SK-N-SH (cell line): ENCODE measurements around the gene CTBP1. TPM values are rescaled to one million over a fixed set of nuclear protein-coding genes. Genes with fewer than 3 reads are reported as not detected.

Experiments
- CTCF ChIA-PET: fragments of 300-600, 350-600 bp; formaldehyde crosslinking; extraction: SDS; loops from one replicate; lab custom pipeline; 2021; lab: Yijun Ruan, JAX
- POLR2A ChIA-PET: fragments of 350-600 bp; sonication (Branson Sonifier 250); formaldehyde crosslinking; extraction: SDS; loops from one replicate; lab custom pipeline; 2020; ENCODE audit warnings: antibody characterized with exemption, inconsistent platforms; lab: Yijun Ruan, JAX
- DNase-seq: peaks from one replicate; pipeline ENCODE4 v3.0.0; 2012
- H2AFZ ChIP-seq: fragments of 200-600 bp; sonication (generic); 2 replicates; pipeline ENCODE4 v1.8.1; 2016; ENCODE audit warnings: antibody characterized with exemption, mild to moderate bottlenecking, low read depth
- H3F3A ChIP-seq: fragments of 200-600 bp; sonication (generic); replicated peaks from 2 replicates; pipeline ENCODE3; 2016; ENCODE audit warnings: antibody characterized with exemption, mild to moderate bottlenecking; ENCODE audit not compliant: insufficient read depth
- H3K27ac ChIP-seq, 2 experiments: fragments of 200-500 bp in 1 of 2; fragments of 200-600 bp in 1 of 2; sonication (Bioruptor generic) in 1 of 2; sonication (generic), shearing (Covaris generic) in 1 of 2; 2 replicates each; pipeline versions ENCODE4 v1.5.1 to v1.6.1; 2014 to 2016; ENCODE audit warnings: low read depth in 2 of 2, inconsistent platforms in 1 of 2, low read length in 1 of 2, mild to moderate bottlenecking in 1 of 2, mixed read lengths in 1 of 2
- H3K27me3 ChIP-seq: fragments of 200-600 bp; sonication (generic), shearing (Covaris generic); 2 replicates; pipeline ENCODE4 v1.6.1; 2016; ENCODE audit warnings: mixed run types; ENCODE audit not compliant: insufficient read depth
- H3K36me3 ChIP-seq, 2 experiments: fragments of 200-500 bp in 1 of 2; fragments of 200-600 bp in 1 of 2; sonication (Bioruptor generic) in 1 of 2; sonication (generic) in 1 of 2; replicated peaks in 1 of 2; 2 replicates each; pipeline versions ENCODE3 to v1.5.1; 2014 to 2016; ENCODE audit warnings: low read length in 1 of 2, mild to moderate bottlenecking in 1 of 2; ENCODE audit not compliant: insufficient read depth in 2 of 2, control insufficient read depth in 1 of 2
- H3K4me1 ChIP-seq, 2 experiments: fragments of 200-500 bp in 1 of 2; fragments of 200-600 bp in 1 of 2; sonication (Bioruptor generic) in 1 of 2; sonication (generic), shearing (Covaris generic) in 1 of 2; 2 replicates each; pipeline versions ENCODE4 v1.5.1 to v1.6.1; 2014 to 2016; ENCODE audit warnings: low read depth in 1 of 2, low read length in 1 of 2, mixed run types in 1 of 2; ENCODE audit not compliant: insufficient read depth in 2 of 2, control insufficient read depth in 1 of 2
- H3K4me2 ChIP-seq: fragments of 200-600 bp; sonication (generic), shearing (Covaris generic); 2 replicates; pipeline ENCODE4 v1.6.1; 2017; ENCODE audit warnings: mixed run types
- H3K4me3 ChIP-seq, 2 experiments: fragments of 200-500 bp in 1 of 2; fragments of 200-600 bp in 1 of 2; sonication (Bioruptor generic) in 1 of 2; sonication (generic), shearing (Covaris generic) in 1 of 2; 2 replicates each; pipeline versions ENCODE4 v1.5.1 to v1.8.1; 2014 to 2016; ENCODE audit warnings: low read depth in 2 of 2, inconsistent platforms in 1 of 2, low read length in 1 of 2, mild to moderate bottlenecking in 1 of 2, mixed read lengths in 1 of 2, moderate library complexity in 1 of 2
- H3K79me2 ChIP-seq: fragments of 200-600 bp; sonication (generic); 2 replicates; pipeline ENCODE4 v1.8.1; 2017; ENCODE audit warnings: mild to moderate bottlenecking; ENCODE audit not compliant: insufficient read depth
- H3K9ac ChIP-seq: fragments of 200-600 bp; sonication (generic); 2 replicates; pipeline ENCODE4 v1.6.1; 2017; ENCODE audit warnings: mixed run types
- H3K9me2 ChIP-seq: fragments of 200-600 bp; sonication (generic); 2 replicates; pipeline ENCODE4 v1.6.1; 2017; ENCODE audit warnings: mixed run types
- H3K9me3 ChIP-seq: fragments of 200-600 bp; sonication (generic); 2 replicates; pipeline ENCODE4 v1.6.1; 2017; ENCODE audit warnings: mixed run types, mild to moderate bottlenecking, moderate library complexity
- H4K20me1 ChIP-seq: fragments of 200-600 bp; sonication (generic); 2 replicates; pipeline ENCODE4 v1.6.1; 2017; ENCODE audit warnings: mild to moderate bottlenecking, mixed run types; ENCODE audit not compliant: insufficient read depth
- ELF1 ChIP-seq: IDR thresholded peaks from 2 replicates; pipeline ENCODE4 v1.4.0; 2012
- EZH2phosphoT487 ChIP-seq: fragments of 200-600 bp; sonication (generic); IDR thresholded peaks from 2 replicates; pipeline ENCODE4 v1.6.1; 2017; ENCODE audit warnings: low read depth, mixed run types, mild to moderate bottlenecking, antibody characterized with exemption, moderate library complexity, borderline replicate concordance
- FOXM1 ChIP-seq: IDR thresholded peaks from 2 replicates; pipeline ENCODE4 v1.4.0; 2012; ENCODE audit warnings: low read depth, mild to moderate bottlenecking
- GABPA ChIP-seq: IDR thresholded peaks from 2 replicates; pipeline ENCODE4 v1.4.0; 2012; ENCODE audit warnings: low read depth, mild to moderate bottlenecking
- GATA2 ChIP-seq: sonication (generic); formaldehyde crosslinking; IDR thresholded peaks from 2 replicates; pipeline ENCODE4 v1.5.0; 2020; ENCODE audit warnings: mild to moderate bottlenecking, missing genetic modification reagents
- MEF2A ChIP-seq: IDR thresholded peaks from 2 replicates; pipeline ENCODE4 v1.4.0; 2012; ENCODE audit warnings: low read depth, borderline replicate concordance
- POLR2AphosphoS5 ChIP-seq: IDR thresholded peaks from 2 replicates; pipeline ENCODE4 v1.6.1; 2012; ENCODE audit warnings: low read depth, low read length
- RAD21 ChIP-seq: IDR thresholded peaks from 2 replicates; pipeline ENCODE4 v1.6.1; 2012; ENCODE audit warnings: mild to moderate bottlenecking, low read length
- RCOR1 ChIP-seq: fragments of 150-350 bp; IDR thresholded peaks from 2 replicates; pipeline ENCODE4 v1.6.1; 2017; ENCODE audit warnings: antibody characterized with exemption, low read length
- RXRA ChIP-seq: IDR thresholded peaks from 2 replicates; pipeline ENCODE4 v1.4.0; 2012; ENCODE audit warnings: low read depth, mild to moderate bottlenecking, borderline replicate concordance
- SIN3A ChIP-seq: IDR thresholded peaks from 2 replicates; pipeline ENCODE4 v1.6.1; 2012; ENCODE audit warnings: low read depth, mild to moderate bottlenecking, low read length, moderate library complexity, borderline replicate concordance
- SMC3 ChIP-seq: IDR thresholded peaks from 2 replicates; pipeline ENCODE4 v1.6.1; 2012; ENCODE audit warnings: low read depth, low read length, improper control_type of control experiment
- TAF1 ChIP-seq: IDR thresholded peaks from 2 replicates; pipeline ENCODE4 v1.6.1; 2012; ENCODE audit warnings: low read depth, mild to moderate bottlenecking, low read length, moderate library complexity, borderline replicate concordance
- TEAD4 ChIP-seq: IDR thresholded peaks from 2 replicates; pipeline ENCODE4 v1.4.0; 2012; ENCODE audit warnings: mild to moderate bottlenecking, borderline replicate concordance; ENCODE audit not compliant: insufficient read depth
- WGBS: methylation state at CpG from one replicate; pipeline ENCODE4 v1.1.6; 2017; ENCODE audit warnings: low lambda C conversion rate; 5-methylcytosine and 5-hydroxymethylcytosine counted together
- polyA plus RNA-seq, 3 experiments: library from polyadenylated mRNA; depleted of rRNA; stranded (reverse); fragments of >200 nt; gene quantifications; 2 replicates each; pipeline ENCODE4 v1.2.3, GENCODE V29; 2012
- TF ChIP-seq, protein P1 (sequence below): fragments of 150-350 bp; IDR thresholded peaks from 2 replicates; pipeline ENCODE4 v1.6.1; 2017; ENCODE audit warnings: antibody characterized with exemption, low read length, low read depth, borderline replicate concordance
- TF ChIP-seq, protein P2 (sequence below): IDR thresholded peaks from 2 replicates; pipeline ENCODE4; 2012
- TF ChIP-seq, protein P3 (sequence below): IDR thresholded peaks from 2 replicates; pipeline ENCODE4 v1.6.1; 2012; ENCODE audit warnings: mild to moderate bottlenecking, low read depth, low read length, moderate library complexity
- TF ChIP-seq, protein P4 (sequence below): fragments of 150-350 bp; IDR thresholded peaks from 2 replicates; pipeline ENCODE4 v1.6.1; 2016; ENCODE audit warnings: mild to moderate bottlenecking, low read depth, low read length

CTBP1 gene
- polyA plus RNA-seq, 1 of the 3 experiments (the other 2 are of a cell fraction): 183 TPM

DNA sequence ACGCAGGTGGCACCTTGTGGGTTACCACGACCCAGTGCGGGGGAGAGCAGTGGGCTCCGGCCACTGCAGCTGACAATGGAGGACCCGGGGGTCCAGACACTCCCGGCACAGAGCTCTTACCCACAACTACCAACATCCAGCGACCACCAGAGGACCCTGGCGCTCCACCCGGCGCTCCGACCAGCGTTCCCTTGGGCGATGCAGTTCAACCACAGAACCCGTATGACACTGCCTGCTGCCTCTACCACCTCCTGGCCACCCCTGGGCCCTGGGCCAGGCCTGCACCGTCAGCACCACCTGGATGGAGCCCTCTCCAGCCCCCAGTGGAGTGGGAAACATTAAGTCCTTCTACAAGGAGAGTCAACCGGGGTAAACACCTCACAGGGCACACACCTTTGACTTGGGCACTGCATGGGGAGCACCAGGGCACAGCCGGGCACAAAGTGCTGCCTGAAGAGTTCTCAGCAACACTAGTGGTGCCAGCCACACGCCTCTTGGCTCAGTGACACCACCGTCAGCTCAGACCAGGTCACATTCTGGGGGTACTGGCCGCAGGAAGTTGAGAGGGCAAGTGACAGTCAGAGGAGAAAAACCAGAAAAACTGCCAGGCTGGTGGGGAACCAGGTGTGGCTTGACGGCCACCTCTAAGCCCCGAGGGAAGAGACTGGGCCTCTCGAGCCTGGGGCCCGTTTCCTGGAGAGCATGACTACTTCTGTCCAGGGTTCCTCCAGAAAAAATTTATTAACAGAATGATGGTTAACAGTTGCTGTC, 2.6 kb downstream of the CTBP1 start:
- no peaks in the 10 kb centered on the region for H3K27me3 ChIP-seq
- CTCF ChIA-PET: interaction anchor here (1.7 to 3.8 kb wide), 2 partner anchors 12 to 79 kb away, joined by 4 to 14 read pairs; no protein-coding TSS in a partner anchor
- no peaks in the 10 kb centered on the region for H3K9me3 ChIP-seq
- H3K27ac ChIP-seq: no peak overlapping the region; a peak in 1 of 4 replicates
- peaks cover 61% of the 10 kb centered on the region for H4K20me1 ChIP-seq
- H3F3A ChIP-seq: no peaks in the 10 kb centered on the region
- peaks cover 8 to 10% of the 10 kb centered on the region in 2 experiments for H3K36me3 ChIP-seq
- H3K9me2 ChIP-seq: no peaks in the 10 kb centered on the region
- peak overlapping the region; percentile 93; the same call in 1 of the 2 replicates for H3K9ac ChIP-seq
- POLR2A ChIA-PET: no interaction called here
- H2AFZ ChIP-seq: no peak overlapping the region
- no peak for TF ChIP-seq GATA2 (CRISPR knock-in tag)
- TF ChIP-seq FOXM1: no peak
- TF ChIP-seq, protein P1, sequence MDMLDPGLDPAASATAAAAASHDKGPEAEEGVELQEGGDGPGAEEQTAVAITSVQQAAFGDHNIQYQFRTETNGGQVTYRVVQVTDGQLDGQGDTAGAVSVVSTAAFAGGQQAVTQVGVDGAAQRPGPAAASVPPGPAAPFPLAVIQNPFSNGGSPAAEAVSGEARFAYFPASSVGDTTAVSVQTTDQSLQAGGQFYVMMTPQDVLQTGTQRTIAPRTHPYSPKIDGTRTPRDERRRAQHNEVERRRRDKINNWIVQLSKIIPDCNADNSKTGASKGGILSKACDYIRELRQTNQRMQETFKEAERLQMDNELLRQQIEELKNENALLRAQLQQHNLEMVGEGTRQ: no peak
- TF ChIP-seq RXRA: no peak
- no peak for TF ChIP-seq RCOR1
- TF ChIP-seq TAF1: no peak
- TF ChIP-seq EZH2phosphoT487: no peak
- TF ChIP-seq, protein P2, sequence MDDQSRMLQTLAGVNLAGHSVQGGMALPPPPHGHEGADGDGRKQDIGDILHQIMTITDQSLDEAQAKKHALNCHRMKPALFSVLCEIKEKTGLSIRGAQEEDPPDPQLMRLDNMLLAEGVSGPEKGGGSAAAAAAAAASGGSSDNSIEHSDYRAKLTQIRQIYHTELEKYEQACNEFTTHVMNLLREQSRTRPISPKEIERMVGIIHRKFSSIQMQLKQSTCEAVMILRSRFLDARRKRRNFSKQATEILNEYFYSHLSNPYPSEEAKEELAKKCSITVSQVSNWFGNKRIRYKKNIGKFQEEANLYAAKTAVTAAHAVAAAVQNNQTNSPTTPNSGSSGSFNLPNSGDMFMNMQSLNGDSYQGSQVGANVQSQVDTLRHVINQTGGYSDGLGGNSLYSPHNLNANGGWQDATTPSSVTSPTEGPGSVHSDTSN: no peak
- TF ChIP-seq MEF2A: no peak
- no peak for TF ChIP-seq TEAD4
- no peak for TF ChIP-seq ELF1
- TF ChIP-seq POLR2AphosphoS5: no peak
- no peak for TF ChIP-seq RAD21
- H3K4me2 ChIP-seq: peak overlapping the region; percentile 98
- H3K4me3 ChIP-seq: peak overlapping the region; percentile 83 to 91; a peak in 3 of 4 replicates
- WGBS: 94% methylated on average over 24 of the region's 24 CpGs
- peaks cover 10 to 36% of the 10 kb centered on the region in 2 experiments; a peak in 3 of 4 replicates for H3K4me1 ChIP-seq
- peaks cover 76% of the 10 kb centered on the region for H3K79me2 ChIP-seq
- DNase-seq: peak; percentile 23

DNA sequence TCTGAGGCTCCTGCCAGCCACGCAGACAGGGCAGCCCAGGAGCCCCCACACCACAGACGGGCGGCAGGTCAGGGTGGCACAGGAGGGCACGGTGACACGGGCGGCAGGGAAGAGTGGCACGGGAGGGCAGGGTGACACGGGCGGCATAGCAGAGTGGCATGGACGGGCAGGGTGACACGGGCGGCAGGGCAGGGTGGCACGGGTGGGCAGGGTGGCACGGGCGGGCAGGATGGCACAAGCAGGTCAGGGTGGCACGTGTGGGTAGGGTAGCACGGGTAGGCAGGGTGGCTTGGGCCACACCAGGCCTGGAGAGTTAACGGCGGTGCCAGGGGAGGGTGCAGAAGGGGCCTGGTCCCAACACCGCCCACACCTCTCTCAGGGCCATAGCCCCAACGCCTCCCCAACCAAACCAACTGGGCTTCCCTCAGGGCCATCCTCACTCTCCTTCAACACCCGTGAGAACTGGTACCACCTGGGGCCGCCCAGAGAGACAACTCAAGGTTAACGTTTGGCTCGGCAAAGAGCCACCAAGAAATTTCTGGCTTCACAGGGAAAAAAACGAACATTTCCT, 3.4 kb downstream of the CTBP1 start:
- no peak overlapping the region; a peak in 1 of 4 replicates for H3K27ac ChIP-seq
- no peaks in the 10 kb centered on the region for H3K9me2 ChIP-seq
- ChIA-PET POLR2A (no interaction called here), CTCF (interaction anchor here (1.7 kb wide), 1 partner anchor 78 kb away, joined by 4 read pairs; no protein-coding TSS in a partner anchor)
- peaks cover 3 to 18% of the 10 kb centered on the region in 2 experiments for H3K36me3 ChIP-seq
- no peaks in the 10 kb centered on the region for H3K9me3 ChIP-seq
- no peak overlapping the region for H2AFZ ChIP-seq
- no peaks in the 10 kb centered on the region for H3F3A ChIP-seq
- DNase-seq: peak; percentile 27
- peaks cover 68% of the 10 kb centered on the region for H4K20me1 ChIP-seq
- no peak overlapping the region for H3K9ac ChIP-seq
- 96% methylated on average over 24 of the region's 26 CpGs for WGBS
- peaks cover 80% of the 10 kb centered on the region for H3K79me2 ChIP-seq
- no peak overlapping the region for H3K4me3 ChIP-seq
- H3K4me2 ChIP-seq: no peak overlapping the region
- no peaks in the 10 kb centered on the region for H3K27me3 ChIP-seq
- H3K4me1 ChIP-seq: peaks cover 10 to 36% of the 10 kb centered on the region in 2 experiments; a peak in 3 of 4 replicates
- TF ChIP-seq GABPA (no peak), TAF1 (no peak), EZH2phosphoT487 (no peak), SMC3 (no peak), SIN3A (no peak)
- TF ChIP-seq, protein P3, sequence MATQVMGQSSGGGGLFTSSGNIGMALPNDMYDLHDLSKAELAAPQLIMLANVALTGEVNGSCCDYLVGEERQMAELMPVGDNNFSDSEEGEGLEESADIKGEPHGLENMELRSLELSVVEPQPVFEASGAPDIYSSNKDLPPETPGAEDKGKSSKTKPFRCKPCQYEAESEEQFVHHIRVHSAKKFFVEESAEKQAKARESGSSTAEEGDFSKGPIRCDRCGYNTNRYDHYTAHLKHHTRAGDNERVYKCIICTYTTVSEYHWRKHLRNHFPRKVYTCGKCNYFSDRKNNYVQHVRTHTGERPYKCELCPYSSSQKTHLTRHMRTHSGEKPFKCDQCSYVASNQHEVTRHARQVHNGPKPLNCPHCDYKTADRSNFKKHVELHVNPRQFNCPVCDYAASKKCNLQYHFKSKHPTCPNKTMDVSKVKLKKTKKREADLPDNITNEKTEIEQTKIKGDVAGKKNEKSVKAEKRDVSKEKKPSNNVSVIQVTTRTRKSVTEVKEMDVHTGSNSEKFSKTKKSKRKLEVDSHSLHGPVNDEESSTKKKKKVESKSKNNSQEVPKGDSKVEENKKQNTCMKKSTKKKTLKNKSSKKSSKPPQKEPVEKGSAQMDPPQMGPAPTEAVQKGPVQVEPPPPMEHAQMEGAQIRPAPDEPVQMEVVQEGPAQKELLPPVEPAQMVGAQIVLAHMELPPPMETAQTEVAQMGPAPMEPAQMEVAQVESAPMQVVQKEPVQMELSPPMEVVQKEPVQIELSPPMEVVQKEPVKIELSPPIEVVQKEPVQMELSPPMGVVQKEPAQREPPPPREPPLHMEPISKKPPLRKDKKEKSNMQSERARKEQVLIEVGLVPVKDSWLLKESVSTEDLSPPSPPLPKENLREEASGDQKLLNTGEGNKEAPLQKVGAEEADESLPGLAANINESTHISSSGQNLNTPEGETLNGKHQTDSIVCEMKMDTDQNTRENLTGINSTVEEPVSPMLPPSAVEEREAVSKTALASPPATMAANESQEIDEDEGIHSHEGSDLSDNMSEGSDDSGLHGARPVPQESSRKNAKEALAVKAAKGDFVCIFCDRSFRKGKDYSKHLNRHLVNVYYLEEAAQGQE: no peak
- TF ChIP-seq, protein P4, sequence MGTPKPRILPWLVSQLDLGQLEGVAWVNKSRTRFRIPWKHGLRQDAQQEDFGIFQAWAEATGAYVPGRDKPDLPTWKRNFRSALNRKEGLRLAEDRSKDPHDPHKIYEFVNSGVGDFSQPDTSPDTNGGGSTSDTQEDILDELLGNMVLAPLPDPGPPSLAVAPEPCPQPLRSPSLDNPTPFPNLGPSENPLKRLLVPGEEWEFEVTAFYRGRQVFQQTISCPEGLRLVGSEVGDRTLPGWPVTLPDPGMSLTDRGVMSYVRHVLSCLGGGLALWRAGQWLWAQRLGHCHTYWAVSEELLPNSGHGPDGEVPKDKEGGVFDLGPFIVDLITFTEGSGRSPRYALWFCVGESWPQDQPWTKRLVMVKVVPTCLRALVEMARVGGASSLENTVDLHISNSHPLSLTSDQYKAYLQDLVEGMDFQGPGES: no peak
